HL-60 (cell line): ENCODE measurements around the gene AGAP1.

Experiments
- DNase-seq, 2 experiments: peaks; one replicate each; pipeline ENCODE4 v3.0.0-alpha.2; 2010 to 2020; ENCODE audit warnings: low read depth in 1 of 2, low spot score in 1 of 2
- H3K27ac ChIP-seq: fragments of 250-450 bp; sonication (Bioruptor Pico); replicated peaks from 2 replicates; pipeline ENCODE4 v1.5.1; 2020; ENCODE audit warnings: mild to moderate bottlenecking, moderate library complexity
- H3K27me3 ChIP-seq: fragments of 250-450 bp; sonication (Bioruptor Pico); 2 replicates; pipeline ENCODE4 v1.5.1; 2021; ENCODE audit warnings: mild to moderate bottlenecking, moderate library complexity; ENCODE audit not compliant: insufficient read depth, poor library complexity, severe bottlenecking
- H3K4me3 ChIP-seq: replicated peaks from 2 replicates; pipeline ENCODE4 v1.5.1; 2011; ENCODE audit warnings: mild to moderate bottlenecking, control low read depth, low read length; ENCODE audit not compliant: insufficient read depth
- GABPA ChIP-seq: IDR thresholded peaks from 2 replicates; pipeline ENCODE4 v1.6.1; 2012; ENCODE audit warnings: low read depth
- POLR2AphosphoS5 ChIP-seq: IDR thresholded peaks from 2 replicates; pipeline ENCODE4 v1.6.1; 2012; ENCODE audit warnings: low read depth
- REST ChIP-seq: IDR thresholded peaks from 2 replicates; pipeline ENCODE4 v1.6.1; 2012; ENCODE audit warnings: low read depth; ENCODE audit not compliant: insufficient replicate concordance
- SPI1 ChIP-seq: IDR thresholded peaks from 2 replicates; pipeline ENCODE4 v1.6.1; 2012; ENCODE audit warnings: low read depth, mild to moderate bottlenecking, borderline replicate concordance
- TF ChIP-seq, protein P1 (sequence below): IDR thresholded peaks from one replicate; pipeline ENCODE4 v1.5.1; 2011; ENCODE audit warnings: low read length, control low read depth, inconsistent platforms; ENCODE audit not compliant: insufficient read depth

Gene AGAP1

DNA sequence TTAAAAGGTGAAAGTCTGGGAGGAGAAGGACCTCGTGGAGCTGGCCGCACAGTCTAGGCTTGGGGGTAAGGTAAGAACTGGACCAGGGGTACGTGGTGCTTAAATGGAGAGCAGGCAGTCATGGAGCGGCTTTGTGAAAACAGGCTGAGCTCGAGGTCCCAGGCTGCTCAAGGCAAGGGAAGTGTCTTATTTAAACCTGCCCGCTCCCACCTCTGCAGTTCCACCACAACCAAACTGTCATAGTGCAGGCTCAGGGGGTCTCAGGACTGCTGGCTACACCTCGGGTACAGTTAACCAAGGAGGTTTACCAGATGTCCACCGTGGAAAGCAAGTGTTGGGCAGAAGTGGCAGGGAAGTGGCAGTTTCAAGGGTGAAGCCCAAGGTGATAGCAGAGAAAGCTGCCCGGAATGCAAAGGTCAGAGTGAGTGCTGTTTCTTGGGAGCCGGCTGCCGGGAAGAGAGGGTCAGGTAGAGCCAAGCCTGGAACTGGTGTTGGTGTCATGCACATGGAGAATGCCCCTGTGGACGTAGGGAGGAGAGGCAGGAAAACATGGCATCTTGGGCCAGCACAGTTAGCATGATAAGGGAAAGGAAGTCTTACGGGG is 471.0 kb downstream of the AGAP1 start:
- no peak overlapping the region for H3K4me3 ChIP-seq
- TF ChIP-seq SPI1 (no peak), REST (no peak), GABPA (no peak), POLR2AphosphoS5 (no peak)
- TF ChIP-seq, protein P1, sequence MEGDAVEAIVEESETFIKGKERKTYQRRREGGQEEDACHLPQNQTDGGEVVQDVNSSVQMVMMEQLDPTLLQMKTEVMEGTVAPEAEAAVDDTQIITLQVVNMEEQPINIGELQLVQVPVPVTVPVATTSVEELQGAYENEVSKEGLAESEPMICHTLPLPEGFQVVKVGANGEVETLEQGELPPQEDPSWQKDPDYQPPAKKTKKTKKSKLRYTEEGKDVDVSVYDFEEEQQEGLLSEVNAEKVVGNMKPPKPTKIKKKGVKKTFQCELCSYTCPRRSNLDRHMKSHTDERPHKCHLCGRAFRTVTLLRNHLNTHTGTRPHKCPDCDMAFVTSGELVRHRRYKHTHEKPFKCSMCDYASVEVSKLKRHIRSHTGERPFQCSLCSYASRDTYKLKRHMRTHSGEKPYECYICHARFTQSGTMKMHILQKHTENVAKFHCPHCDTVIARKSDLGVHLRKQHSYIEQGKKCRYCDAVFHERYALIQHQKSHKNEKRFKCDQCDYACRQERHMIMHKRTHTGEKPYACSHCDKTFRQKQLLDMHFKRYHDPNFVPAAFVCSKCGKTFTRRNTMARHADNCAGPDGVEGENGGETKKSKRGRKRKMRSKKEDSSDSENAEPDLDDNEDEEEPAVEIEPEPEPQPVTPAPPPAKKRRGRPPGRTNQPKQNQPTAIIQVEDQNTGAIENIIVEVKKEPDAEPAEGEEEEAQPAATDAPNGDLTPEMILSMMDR, result no peak
- DNase-seq, result no peak
- H3K27me3 ChIP-seq, result no peaks in the 10 kb centered on the region
- H3K27ac ChIP-seq, result no peak overlapping the region

DNA sequence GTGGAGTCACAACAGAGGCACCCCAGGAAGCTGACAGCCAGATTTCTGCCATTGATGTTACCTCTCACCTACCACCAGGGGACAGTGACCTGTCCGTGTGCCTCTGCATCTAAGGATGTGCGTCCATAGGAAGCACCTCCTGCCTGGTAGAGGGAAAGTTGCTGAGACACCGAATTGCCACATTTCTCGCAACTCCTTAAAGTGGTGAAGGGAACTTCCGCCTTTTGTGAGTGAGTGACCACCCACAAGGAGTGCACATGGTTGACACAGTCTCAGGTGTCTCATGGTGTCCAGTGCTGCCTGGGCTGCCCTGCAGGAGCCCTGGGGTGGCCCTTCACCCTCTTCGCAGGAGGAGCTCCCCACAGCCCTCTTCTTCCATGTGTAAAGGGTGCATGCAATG is 472.6 kb downstream of the AGAP1 start:
- no peak overlapping the region for H3K4me3 ChIP-seq
- H3K27ac ChIP-seq, result no peak overlapping the region
- H3K27me3 ChIP-seq, result no peaks in the 10 kb centered on the region
- TF ChIP-seq GABPA, result no peak
- TF ChIP-seq, protein P1, result no peak
- TF ChIP-seq SPI1, result no peak
- no peak for TF ChIP-seq REST
- no peak for DNase-seq

- DNase-seq, result no peak
- Histone ChIP-seq H3K27me3 (no peaks in the 10 kb centered on the region), H3K4me3 (no peak overlapping the region), H3K27ac (no peak overlapping the region)
- no peak for TF ChIP-seq POLR2AphosphoS5
- TF ChIP-seq REST, result no peak
- no peak for TF ChIP-seq GABPA
- TF ChIP-seq SPI1, result no peak
- TF ChIP-seq, protein P1, result no peak
These were observed 473.3 kb downstream of the AGAP1 start for GRCh38 chr2:235966932-235967757.
